ENCODE data around the gene FAM13A. TPM values are rescaled to one million over a fixed set of nuclear protein-coding genes. Genes with fewer than 3 reads are reported as not detected.

The FAM13A gene
- total and polyA plus RNA-seq, 2 of the 4 experiments (the other 2 are of a cell fraction), result 13.1 to 22.0 TPM

- Histone ChIP-seq H2BK5ac (ENCODE audit: low read depth, low read length, poor library complexity, severe bottlenecking) (peak overlapping the region; percentile 61), H3K4ac (ENCODE audit: low read depth, low read length) (no peak overlapping the region), H4K5ac (ENCODE audit: low read depth, low read length) (no peak overlapping the region), H3K79me1 (ENCODE audit: low read depth in 1 of 2, low read length in 2 of 2) (peaks cover 10 to 17% of the 10 kb centered on the region in 2 experiments; a peak in 3 of 4 replicates), H3K4me3 (ENCODE audit: insufficient read depth, low read depth, low read length) (no peak overlapping the region), H3K18ac (ENCODE audit: low read depth, low read length) (no peak overlapping the region), H3K9ac (ENCODE audit: low read depth, low read length) (no peak overlapping the region), H4K8ac (ENCODE audit: low read depth in 2 of 2, low read length in 2 of 2) (no peak overlapping the region), H2BK120ac (ENCODE audit: low read depth, low read length) (no peak overlapping the region), H4K91ac (ENCODE audit: insufficient read depth, low read depth, low read length) (no peak overlapping the region), H3K4me2 (ENCODE audit: low read depth, low read length) (no peak overlapping the region), H3K56ac (ENCODE audit: extremely low read depth, insufficient read depth, low read length) (no peak overlapping the region), H2AFZ (replicated peaks; ENCODE audit: low read length, poor library complexity) (no peak overlapping the region), H2BK20ac (ENCODE audit: low read depth, low read length) (no peak overlapping the region), H3K4me1 (ENCODE audit: control insufficient read depth, insufficient read depth, low read length) (peaks cover 2% of the 10 kb centered on the region), H3K36me3 (ENCODE audit: control insufficient read depth, insufficient read depth, low read length) (peaks cover 3% of the 10 kb centered on the region; the same call in 1 of the 2 replicates), H3K9me1 (ENCODE audit: insufficient read depth, low read length) (peaks cover 7% of the 10 kb centered on the region; the same call in 1 of the 2 replicates), H4K20me1 (ENCODE audit: insufficient read depth, low read length) (0 out of 2 replicates have a peak, but pooled peaks cover 4% of the 10 kb centered on the region), H3K23ac (ENCODE audit: low read depth, low read length) (no peak overlapping the region), H3K27me3 (ENCODE audit: control insufficient read depth, insufficient read depth, low read length) (no peaks in the 10 kb centered on the region), H3K9me3 (ENCODE audit: control insufficient read depth, insufficient read depth, low read length) (no peaks in the 10 kb centered on the region), H3K14ac (replicated peaks; ENCODE audit: low read depth, low read length) (no peak overlapping the region), H2AK9ac (replicated peaks; ENCODE audit: low read depth, low read length, poor library complexity) (no peak overlapping the region), H3K27ac (ENCODE audit: insufficient read depth, low read length) (no peak overlapping the region), H2BK15ac (ENCODE audit: low read depth, low read length) (no peak overlapping the region), H2AK5ac (ENCODE audit: low read depth, low read length) (no peak overlapping the region)
- no TSS peak for BruUV-seq (replicated peaks)
- intact Hi-C loops (cut with micrococcal nuclease) (no loop called here), in situ Hi-C loops (cut with MboI; ENCODE audit: low sequenced_read_pairs) (loop anchor here (25.0 kb wide), 1 partner anchor 266 kb away; no protein-coding TSS in a partner anchor), dilution Hi-C loops (cut with HindIII; ENCODE audit: low sequenced_read_pairs, unreplicated experiment) (no loop called here)
- no CpG with 5 or more reads among the region's 5 CpGs for WGBS, 2 experiments (ENCODE audit: extremely low coverage in 2 of 2, insufficient read length in 1 of 2)
- peak; percentile 83 for ATAC-seq (ENCODE audit: low read depth)
- POLR2A ChIA-PET (ENCODE audit: unreplicated experiment), result no interaction called here
- TF ChIP-seq FOS (IDR thresholded peaks at IDR 0.05; ENCODE audit: low read depth, low read length), result 0 out of 2 replicates have a peak, but pooled peaks have one; percentile 3
- TF ChIP-seq CEBPB (IDR thresholded peaks at IDR 0.05; ENCODE audit: low read depth, low read length), result peak; percentile 100
- TF ChIP-seq RCOR1 (IDR thresholded peaks at IDR 0.05; ENCODE audit: insufficient replicate concordance, low read length), result peak; percentile 32
- TF ChIP-seq USF2 (IDR thresholded peaks at IDR 0.05; ENCODE audit: low read depth, low read length), result no peak
- DNase-seq, result peak; percentile 96
- CTCF ChIA-PET, result no interaction called here
Observed at GRCh38 chr4:88803600-88804096, 253.3 kb downstream of the FAM13A start.

Measured in IMR-90 (cell line).